NCI-H774 (cell line): ENCODE measurements around the gene NUTM2F.
"Not testable (repeated sequence)": the region's sequence is repeated elsewhere in the genome, so short reads cannot be mapped to it uniquely, and the experiment has no call there.

Experiments used
- DNase-seq: peaks from one replicate; lab custom pipeline; 2025; lab: John Stamatoyannopoulos, UW

NUTM2F gene

GRCh38 chr9:94315034-94315984 is 13.1 kb downstream of the NUTM2F start:
- not testable (repeated sequence) for DNase-seq

- no peak for DNase-seq
These were observed 25.1 kb downstream of the NUTM2F start for GRCh38 chr9:94303321-94303720.

GRCh38 chr9:94302426-94302825 is 26.0 kb downstream of the NUTM2F start:
- DNase-seq, result no peak

GRCh38 chr9:94301583-94301982 is 26.9 kb downstream of the NUTM2F start:
- DNase-seq, result no peak

GRCh38 chr9:94300470-94301301 is 27.8 kb downstream of the NUTM2F start:
- no peak for DNase-seq

GRCh38 chr9:94298949-94299599 is 29.4 kb downstream of the NUTM2F start:
- no peak for DNase-seq

GRCh38 chr9:94289691-94290090 is 38.8 kb downstream of the NUTM2F start:
- no peak for DNase-seq

GRCh38 chr9:94287877-94288513 is 40.4 kb downstream of the NUTM2F start:
- DNase-seq, result no peak

GRCh38 chr9:94286116-94286515 is 42.3 kb downstream of the NUTM2F start:
- no peak for DNase-seq

GRCh38 chr9:94281101-94281500 is 47.3 kb downstream of the NUTM2F start:
- DNase-seq, result no peak

GRCh38 chr9:94280409-94280989 is 47.9 kb downstream of the NUTM2F start:
- DNase-seq, result no peak

GRCh38 chr9:94277885-94278536 is 50.4 kb downstream of the NUTM2F start:
- DNase-seq, result no peak

GRCh38 chr9:94277029-94277428 is 51.4 kb downstream of the NUTM2F start:
- not testable (repeated sequence) for DNase-seq

GRCh38 chr9:94270009-94270408 is 58.4 kb downstream of the NUTM2F start:
- no peak for DNase-seq

GRCh38 chr9:94269264-94269663 is 59.2 kb downstream of the NUTM2F start:
- no peak for DNase-seq
